ENCODE results near the gene KIAA0040.

DNA sequence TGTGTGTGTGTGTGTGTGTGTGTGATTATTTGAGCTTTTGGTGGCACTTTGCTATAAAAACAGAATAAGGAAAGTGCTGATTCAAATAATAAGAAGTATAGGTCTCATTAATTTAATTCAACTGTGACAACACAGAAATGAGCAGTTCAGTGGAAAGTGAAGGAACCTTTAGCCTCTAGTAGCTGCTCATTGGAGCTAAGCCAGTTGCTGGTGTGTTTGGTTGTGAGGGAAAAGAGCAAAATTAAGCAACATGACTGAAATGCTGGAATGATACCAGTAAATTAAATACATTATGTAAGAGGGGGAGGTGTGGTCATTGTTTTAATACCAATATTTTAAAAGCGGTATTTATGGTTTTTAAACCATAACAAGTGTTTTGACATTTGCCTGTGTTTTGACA, 55.2 kb downstream of the KIAA0040 start:
- TF ChIP-seq, protein P1, sequence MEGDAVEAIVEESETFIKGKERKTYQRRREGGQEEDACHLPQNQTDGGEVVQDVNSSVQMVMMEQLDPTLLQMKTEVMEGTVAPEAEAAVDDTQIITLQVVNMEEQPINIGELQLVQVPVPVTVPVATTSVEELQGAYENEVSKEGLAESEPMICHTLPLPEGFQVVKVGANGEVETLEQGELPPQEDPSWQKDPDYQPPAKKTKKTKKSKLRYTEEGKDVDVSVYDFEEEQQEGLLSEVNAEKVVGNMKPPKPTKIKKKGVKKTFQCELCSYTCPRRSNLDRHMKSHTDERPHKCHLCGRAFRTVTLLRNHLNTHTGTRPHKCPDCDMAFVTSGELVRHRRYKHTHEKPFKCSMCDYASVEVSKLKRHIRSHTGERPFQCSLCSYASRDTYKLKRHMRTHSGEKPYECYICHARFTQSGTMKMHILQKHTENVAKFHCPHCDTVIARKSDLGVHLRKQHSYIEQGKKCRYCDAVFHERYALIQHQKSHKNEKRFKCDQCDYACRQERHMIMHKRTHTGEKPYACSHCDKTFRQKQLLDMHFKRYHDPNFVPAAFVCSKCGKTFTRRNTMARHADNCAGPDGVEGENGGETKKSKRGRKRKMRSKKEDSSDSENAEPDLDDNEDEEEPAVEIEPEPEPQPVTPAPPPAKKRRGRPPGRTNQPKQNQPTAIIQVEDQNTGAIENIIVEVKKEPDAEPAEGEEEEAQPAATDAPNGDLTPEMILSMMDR (IDR thresholded peaks at IDR 0.05): no peak
- no peak for TF ChIP-seq POLR2A (IDR thresholded peaks at IDR 0.05)
